ENCODE measurements around the gene SUSD4. TPM values are rescaled to one million over a fixed set of nuclear protein-coding genes. Genes with fewer than 3 reads are reported as not detected.

SUSD4 gene
- total RNA-seq, 2 experiments from 2014 or later, result 13.0 to 13.8 TPM

- Histone ChIP-seq H3K27me3 (ENCODE audit: control insufficient read depth in 1 of 2, insufficient read depth in 2 of 2, low read length in 2 of 2) (no peaks in the 10 kb centered on the region), H3K4me1 (ENCODE audit: insufficient read depth, low read length) (no peaks in the 10 kb centered on the region), H3K4me3 (ENCODE audit: low read length) (no peak overlapping the region), H3K27ac (ENCODE audit: low read depth in 1 of 2, low read length in 2 of 2) (no peak overlapping the region), H3K9me3 (ENCODE audit: control insufficient read depth in 1 of 2, insufficient read depth in 1 of 2, low read length in 2 of 2) (no peaks in the 10 kb centered on the region), H3K36me3 (ENCODE audit: insufficient read depth, low read length) (no peaks in the 10 kb centered on the region)
- DNase-seq (no peak), ATAC-seq (ENCODE audit: poor library complexity) (no peak)
- H3K9me3 Mint-ChIP-seq, result no peaks in the 10 kb centered on the region
- peaks cover 34% of the 10 kb centered on the region for H3K4me1 Mint-ChIP-seq (ENCODE audit: low read depth)
- ChIA-PET POLR2A (no interaction called here), CTCF (no interaction called here)
- peaks cover 7% of the 10 kb centered on the region for H3K36me3 Mint-ChIP-seq (ENCODE audit: low read depth)
- TF ChIP-seq CTCF (IDR thresholded peaks at IDR 0.05), result no peak
- H3K27ac Mint-ChIP-seq, result no peak overlapping the region
- no peaks in the 10 kb centered on the region for H3K27me3 Mint-ChIP-seq
- intact Hi-C loops (cut with DNase I, micrococcal nuclease), result no loop called here
- H3K4me3 Mint-ChIP-seq, result no peak overlapping the region
Observed at GRCh38 chr1:223345720-223346119, 18.3 kb downstream of the SUSD4 start.

GRCh38 chr1:223344491-223344890, 19.5 kb downstream of the SUSD4 start:
- ChIA-PET POLR2A (no interaction called here), CTCF (interaction anchor here (0.6 kb wide), 1 partner anchor 201 kb away, joined by 3 read pairs; the partner anchor contains the start of gene TLR5)
- peaks cover 22% of the 10 kb centered on the region for H3K4me1 Mint-ChIP-seq (ENCODE audit: low read depth)
- no peak overlapping the region for H3K4me3 Mint-ChIP-seq
- H3K4me3 ChIP-seq (ENCODE audit: low read length), result no peak overlapping the region
- no peak for ATAC-seq (ENCODE audit: poor library complexity)
- no peaks in the 10 kb centered on the region for H3K27me3 ChIP-seq (ENCODE audit: control insufficient read depth in 1 of 2, insufficient read depth in 2 of 2, low read length in 2 of 2)
- H3K27me3 Mint-ChIP-seq, result no peaks in the 10 kb centered on the region
- TF ChIP-seq CTCF (IDR thresholded peaks at IDR 0.05), result no peak
- H3K27ac Mint-ChIP-seq, result no peak overlapping the region
- H3K36me3 ChIP-seq (ENCODE audit: insufficient read depth, low read length), result no peaks in the 10 kb centered on the region
- peaks cover 7% of the 10 kb centered on the region for H3K36me3 Mint-ChIP-seq (ENCODE audit: low read depth)
- intact Hi-C loops (cut with DNase I, micrococcal nuclease), result no loop called here
- no peaks in the 10 kb centered on the region for H3K9me3 ChIP-seq (ENCODE audit: control insufficient read depth in 1 of 2, insufficient read depth in 1 of 2, low read length in 2 of 2)
- H3K27ac ChIP-seq (ENCODE audit: low read depth in 1 of 2, low read length in 2 of 2), result no peak overlapping the region
- H3K9me3 Mint-ChIP-seq, result no peaks in the 10 kb centered on the region
- no peak for DNase-seq
- no peaks in the 10 kb centered on the region for H3K4me1 ChIP-seq (ENCODE audit: insufficient read depth, low read length)

GRCh38 chr1:223343692-223344091, 20.3 kb downstream of the SUSD4 start:
- Histone ChIP-seq H3K4me3 (ENCODE audit: low read length) (no peak overlapping the region), H3K4me1 (ENCODE audit: insufficient read depth, low read length) (no peaks in the 10 kb centered on the region), H3K27me3 (ENCODE audit: control insufficient read depth in 1 of 2, insufficient read depth in 2 of 2, low read length in 2 of 2) (no peaks in the 10 kb centered on the region), H3K9me3 (ENCODE audit: control insufficient read depth in 1 of 2, insufficient read depth in 1 of 2, low read length in 2 of 2) (no peaks in the 10 kb centered on the region), H3K27ac (ENCODE audit: low read depth in 1 of 2, low read length in 2 of 2) (no peak overlapping the region), H3K36me3 (ENCODE audit: insufficient read depth, low read length) (no peaks in the 10 kb centered on the region)
- ChIA-PET POLR2A (interaction anchor here (0.8 kb wide), 1 partner anchor 57 kb away, joined by 4 read pairs; no protein-coding TSS in a partner anchor), CTCF (no interaction called here)
- H3K4me3 Mint-ChIP-seq, result no peak overlapping the region
- DNase-seq (no peak), ATAC-seq (ENCODE audit: poor library complexity) (no peak)
- H3K27ac Mint-ChIP-seq, result no peak overlapping the region
- no peak for TF ChIP-seq CTCF (IDR thresholded peaks at IDR 0.05)
- H3K36me3 Mint-ChIP-seq (ENCODE audit: low read depth), result peaks cover 5% of the 10 kb centered on the region
- H3K4me1 Mint-ChIP-seq (ENCODE audit: low read depth), result peaks cover 19% of the 10 kb centered on the region
- no peaks in the 10 kb centered on the region for H3K9me3 Mint-ChIP-seq
- intact Hi-C loops (cut with DNase I, micrococcal nuclease), result no loop called here
- H3K27me3 Mint-ChIP-seq, result no peaks in the 10 kb centered on the region
